Loucy (cell line): ENCODE data around the gene ZNF319.

Experiments
- CTCF ChIP-seq: fragments of 200-600 bp; sonication (generic); conservative IDR thresholded peaks from 2 replicates; pipeline ENCODE4 v1.5.1; 2014; ENCODE audit warnings: mild to moderate bottlenecking, antibody characterized with exemption, low read length
- EZH2phosphoT487 ChIP-seq: fragments of 200-600 bp; IDR thresholded peaks from 2 replicates; pipeline ENCODE4 v1.6.1; 2018; ENCODE audit warnings: antibody characterized with exemption, mild to moderate bottlenecking, moderate library complexity, borderline replicate concordance

- TF ChIP-seq CTCF, result no peak
- TF ChIP-seq EZH2phosphoT487, result no peak
These were observed at the start of gene ZNF319 for GRCh38 chr16:57999971-58000705.
